Uterus (tissue), 2 donors: ENCODE data around the gene UTP25.
"Not testable (repeated sequence)": the region's sequence is repeated elsewhere in the genome, so short reads cannot be mapped to it uniquely, and the experiment has no call there.

Experiments used
- CTCF ChIP-seq, 4 experiments: fragments of 200-600 bp in 2 of 4; fragments of 450-650 bp in 2 of 4; sonication (generic) in 2 of 4; IDR thresholded peaks; one replicate each; pipeline ENCODE4 v1.5.1; 2016 to 2019; ENCODE audit warnings: antibody characterized with exemption in 4 of 4, mild to moderate bottlenecking in 2 of 4, moderate library complexity in 1 of 4
- POLR2A ChIP-seq, 2 donors: fragments of 450-650 bp; IDR thresholded peaks; one replicate each; pipeline ENCODE4 v1.6.1; 2016; ENCODE audit warnings: antibody characterized with exemption in 2 of 2, mild to moderate bottlenecking in 1 of 2, moderate library complexity in 1 of 2

GRCh38 chr1:209898271-209898670 lies 70.5 kb downstream of the UTP25 start:
- TF ChIP-seq CTCF, POLR2A (IDR thresholded peaks at IDR 0.05): not testable (repeated sequence)
